Lung (tissue), 12 donors: ENCODE measurements around the gene EFCAB7. TPM values are rescaled to one million over a fixed set of nuclear protein-coding genes. Genes with fewer than 3 reads are reported as not detected.

Experiments
- ATAC-seq: fragments of 200-7000 bp; cut with Tn5 transposase; one replicate; pipeline ENCODE4 v1.9.1; 2020; ENCODE audit warnings: moderate number of reproducible peaks; ENCODE audit not compliant: insufficient read depth, low FRiP score
- DNase-seq, 3 donors: peaks; one replicate each; pipeline ENCODE4 v3.0.0-alpha.2; 2013 to 2017
- H3K27ac ChIP-seq, 2 donors: one replicate each; pipeline ENCODE4 v1.5.1; 2013; ENCODE audit warnings: mild to moderate bottlenecking in 2 of 2, moderate library complexity in 2 of 2, control low read depth in 1 of 2, inconsistent platforms in 1 of 2, low read depth in 1 of 2, low read length in 1 of 2
- H3K27me3 ChIP-seq, 3 donors: one replicate each; pipeline ENCODE4 v1.5.1; 2013; ENCODE audit warnings: low read length in 2 of 3; ENCODE audit not compliant: control insufficient read depth in 3 of 3, insufficient read depth in 3 of 3
- H3K36me3 ChIP-seq, 4 donors: one replicate each; pipeline ENCODE4 v1.5.1; 2013; ENCODE audit warnings: low read length in 4 of 4, mild to moderate bottlenecking in 1 of 4, moderate library complexity in 1 of 4; ENCODE audit not compliant: control insufficient read depth in 4 of 4, insufficient read depth in 4 of 4
- H3K4me1 ChIP-seq, 5 donors: one replicate each; pipeline ENCODE4 v1.5.1; 2013; ENCODE audit warnings: low read length in 5 of 5, mild to moderate bottlenecking in 2 of 5, moderate library complexity in 1 of 5; ENCODE audit not compliant: control insufficient read depth in 5 of 5, insufficient read depth in 5 of 5
- H3K4me3 ChIP-seq: one replicate; pipeline ENCODE4 v1.5.1; 2013; ENCODE audit warnings: mild to moderate bottlenecking, control low read depth, moderate library complexity
- H3K9ac ChIP-seq, 2 donors: one replicate each; pipeline ENCODE4 v1.5.1; 2013; ENCODE audit warnings: low read length in 2 of 2, control low read depth in 1 of 2; ENCODE audit not compliant: insufficient read depth in 1 of 2
- H3K9me3 ChIP-seq, 4 donors: one replicate each; pipeline ENCODE4 v1.5.1; 2013; ENCODE audit warnings: low read length in 3 of 4, mild to moderate bottlenecking in 1 of 4, moderate library complexity in 1 of 4; ENCODE audit not compliant: control insufficient read depth in 4 of 4, insufficient read depth in 3 of 4
- CTCF ChIP-seq: IDR thresholded peaks from 2 replicates; pipeline ENCODE4 v1.5.1; 2012; ENCODE audit warnings: mild to moderate bottlenecking; ENCODE audit errors: control extremely low read depth, extremely low read depth
- WGBS, 2 donors: extraction: QIAGEN DNeasy Blood & Tissue Kit; methylation state at CpG; one replicate each; pipeline ENCODE4 v1.1.7; 2013; 5-methylcytosine and 5-hydroxymethylcytosine counted together
- polyA plus RNA-seq, 2 donors: library from polyadenylated mRNA; stranded (reverse); fragments of 200-250 nt; gene quantifications; one replicate each; pipeline ENCODE4 v1.2.1, GENCODE V29; 2013
- total RNA-seq, 2 donors: library from RNA; depleted of rRNA in 1 of 2; stranded (reverse); fragments of >200 nt in 1 of 2; gene quantifications; one replicate each; pipeline ENCODE4 v1.2.1, GENCODE V29; 2014 to 2021
- donor health status: control.
- donor health status: control.
- donor health status: Bipolar disorder and iron deficiency.
- donor health status: healthy.
- donor health status: DM: yes; HTN: yes; CAD: no.

EFCAB7 gene
- total and polyA plus RNA-seq, 4 donors = 3.3 to 29.0 (median 5.8) TPM

- Histone ChIP-seq H3K27ac (no peak overlapping the region), H3K36me3 (peaks cover 0 to 24% (median 8%) of the 10 kb centered on the region in 4 donors), H3K27me3 (no peaks in the 10 kb centered on the region), H3K9me3 (no peaks in the 10 kb centered on the region), H3K9ac (no peak overlapping the region), H3K4me3 (no peak overlapping the region), H3K4me1 (no peaks in the 10 kb centered on the region)
- DNase-seq (no peak), ATAC-seq (no peak)
- no peak for TF ChIP-seq CTCF
- 88 to 92% methylated on average over 1 of the region's 1 CpG for WGBS, 2 donors
Observed at GRCh38 chr1:63532727-63533126, 9.4 kb downstream of the EFCAB7 start.

GRCh38 chr1:63533931-63534330 lies 10.6 kb downstream of the EFCAB7 start:
- ATAC-seq (no peak), DNase-seq (no peak)
- peaks cover 0 to 19% (median 8%) of the 10 kb centered on the region in 4 donors for H3K36me3 ChIP-seq
- H3K4me1 ChIP-seq = no peaks in the 10 kb centered on the region
- H3K9ac ChIP-seq = no peak overlapping the region
- H3K4me3 ChIP-seq = no peak overlapping the region
- H3K9me3 ChIP-seq = no peaks in the 10 kb centered on the region
- WGBS, 2 donors = 74 to 80% methylated on average over 1 of the region's 1 CpG
- H3K27ac ChIP-seq = no peak overlapping the region
- no peaks in the 10 kb centered on the region for H3K27me3 ChIP-seq
- TF ChIP-seq CTCF = no peak

- H3K27me3 ChIP-seq = no peaks in the 10 kb centered on the region
- no peak for TF ChIP-seq CTCF
- peaks cover 0 to 16% (median 8%) of the 10 kb centered on the region in 4 donors for H3K36me3 ChIP-seq
- H3K27ac ChIP-seq = no peak overlapping the region
- no peak overlapping the region for H3K9ac ChIP-seq
- DNase-seq (no peak), ATAC-seq (no peak)
- no peaks in the 10 kb centered on the region for H3K9me3 ChIP-seq
- no peak overlapping the region for H3K4me3 ChIP-seq
- H3K4me1 ChIP-seq = no peaks in the 10 kb centered on the region
Observed at GRCh38 chr1:63534406-63534805, 11.1 kb downstream of the EFCAB7 start.

GRCh38 chr1:63537006-63537405 lies 13.7 kb downstream of the EFCAB7 start:
- ATAC-seq = no peak
- DNase-seq = no peak
- TF ChIP-seq CTCF = no peak
- no peak overlapping the region for H3K9ac ChIP-seq
- no peak overlapping the region for H3K4me3 ChIP-seq
- no peaks in the 10 kb centered on the region for H3K9me3 ChIP-seq
- no peaks in the 10 kb centered on the region for H3K27me3 ChIP-seq
- 94 to 98% methylated on average over 2 of the region's 2 CpGs for WGBS, 2 donors
- H3K4me1 ChIP-seq = no peaks in the 10 kb centered on the region
- no peak overlapping the region for H3K27ac ChIP-seq
- H3K36me3 ChIP-seq = peaks cover 0 to 13% (median 7%) of the 10 kb centered on the region in 4 donors
